Measurements from ENCODE around the gene CGB1.

DNA sequence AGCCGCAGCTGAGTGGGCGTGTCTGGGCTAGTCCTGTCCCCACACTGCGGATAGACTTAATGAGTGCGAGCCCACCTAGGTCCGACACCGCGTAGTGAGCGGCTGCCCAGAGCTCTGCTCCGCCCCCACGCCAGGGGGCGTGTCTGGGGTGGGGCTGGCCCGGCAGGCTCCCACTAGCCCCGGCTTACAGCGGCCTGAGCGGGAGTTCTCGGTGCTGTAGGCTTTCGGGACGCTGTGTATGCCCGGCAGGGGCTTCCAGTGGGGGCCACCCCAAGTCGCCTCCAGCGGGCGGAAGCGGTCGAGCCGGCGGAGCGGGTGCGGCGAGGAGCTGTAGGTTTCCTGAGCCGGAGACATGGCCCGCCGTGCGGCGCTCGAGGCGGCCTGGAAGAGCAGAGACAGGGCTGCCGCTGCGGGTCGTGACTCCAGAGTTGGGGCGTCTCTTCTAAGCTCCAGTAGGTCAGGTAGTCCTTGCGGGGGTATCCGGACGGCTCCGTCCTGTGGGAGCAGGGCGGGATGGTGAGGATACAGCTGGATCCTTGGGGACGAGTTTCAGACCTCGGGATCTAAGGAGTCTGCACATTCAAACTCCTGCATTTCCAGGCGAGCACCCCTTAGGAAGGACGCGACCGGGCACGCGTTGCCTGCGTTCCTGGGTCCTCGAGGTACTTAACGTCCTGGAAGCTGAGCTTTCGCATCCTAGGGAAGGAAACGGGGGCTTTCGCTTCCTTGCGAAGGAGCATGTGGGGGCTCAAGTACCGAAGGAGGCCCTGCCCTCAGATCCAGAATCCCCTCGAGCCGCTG lies 19.6 kb upstream of the CGB1 start:
- no peak for TF ChIP-seq JUNB (CRISPR knock-in tag; IDR thresholded peaks at IDR 0.05; ENCODE audit: borderline replicate concordance)
- no peak for TF ChIP-seq ZBTB8A (CRISPR knock-in tag; IDR thresholded peaks at IDR 0.05; ENCODE audit: borderline replicate concordance, low read depth)
- TF ChIP-seq, protein P1, sequence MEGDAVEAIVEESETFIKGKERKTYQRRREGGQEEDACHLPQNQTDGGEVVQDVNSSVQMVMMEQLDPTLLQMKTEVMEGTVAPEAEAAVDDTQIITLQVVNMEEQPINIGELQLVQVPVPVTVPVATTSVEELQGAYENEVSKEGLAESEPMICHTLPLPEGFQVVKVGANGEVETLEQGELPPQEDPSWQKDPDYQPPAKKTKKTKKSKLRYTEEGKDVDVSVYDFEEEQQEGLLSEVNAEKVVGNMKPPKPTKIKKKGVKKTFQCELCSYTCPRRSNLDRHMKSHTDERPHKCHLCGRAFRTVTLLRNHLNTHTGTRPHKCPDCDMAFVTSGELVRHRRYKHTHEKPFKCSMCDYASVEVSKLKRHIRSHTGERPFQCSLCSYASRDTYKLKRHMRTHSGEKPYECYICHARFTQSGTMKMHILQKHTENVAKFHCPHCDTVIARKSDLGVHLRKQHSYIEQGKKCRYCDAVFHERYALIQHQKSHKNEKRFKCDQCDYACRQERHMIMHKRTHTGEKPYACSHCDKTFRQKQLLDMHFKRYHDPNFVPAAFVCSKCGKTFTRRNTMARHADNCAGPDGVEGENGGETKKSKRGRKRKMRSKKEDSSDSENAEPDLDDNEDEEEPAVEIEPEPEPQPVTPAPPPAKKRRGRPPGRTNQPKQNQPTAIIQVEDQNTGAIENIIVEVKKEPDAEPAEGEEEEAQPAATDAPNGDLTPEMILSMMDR (CRISPR knock-in tag; IDR thresholded peaks at IDR 0.05): peak; percentile 55
- TF ChIP-seq CENPX (CRISPR knock-in tag; IDR thresholded peaks at IDR 0.05): no peak
- TF ChIP-seq CC2D1A (CRISPR knock-in tag; IDR thresholded peaks at IDR 0.05): no peak
- TF ChIP-seq GPN1 (CRISPR knock-in tag; IDR thresholded peaks at IDR 0.05; ENCODE audit: borderline replicate concordance): no peak
- TF ChIP-seq REXO4 (CRISPR knock-in tag; IDR thresholded peaks at IDR 0.05; ENCODE audit: borderline replicate concordance): no peak
- TF ChIP-seq, protein P2, sequence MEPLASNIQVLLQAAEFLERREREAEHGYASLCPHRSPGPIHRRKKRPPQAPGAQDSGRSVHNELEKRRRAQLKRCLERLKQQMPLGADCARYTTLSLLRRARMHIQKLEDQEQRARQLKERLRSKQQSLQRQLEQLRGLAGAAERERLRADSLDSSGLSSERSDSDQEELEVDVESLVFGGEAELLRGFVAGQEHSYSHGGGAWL (CRISPR knock-in tag; IDR thresholded peaks at IDR 0.05): no peak
- TF ChIP-seq SNRNP70 (IDR thresholded peaks at IDR 0.05; ENCODE audit: low read depth, low read length): no peak
- TF ChIP-seq ZNF773 (CRISPR knock-in tag; IDR thresholded peaks at IDR 0.05; ENCODE audit: borderline replicate concordance): no peak
